T-helper 2 cell treated with Interferon-gamma antibody and Interleukin-4, amounts not matched to agents 5 μg/mL and 100 μg/mL, for 36 hours (primary cell): ENCODE data around the gene CSRP1.

ENCODE experiments used
- DNase-seq: peaks from one replicate; pipeline ENCODE4 v3.0.0; 2021; ENCODE audit warnings: low spot score
- H3K27ac Mint-ChIP-seq: one replicate; pipeline ENCODE4 v1.8.0; 2021; ENCODE audit warnings: mild to moderate bottlenecking, mixed read lengths
- H3K27me3 Mint-ChIP-seq: one replicate; pipeline ENCODE4 v1.8.0; 2021; ENCODE audit warnings: low read depth, mixed read lengths
- H3K36me3 Mint-ChIP-seq: one replicate; pipeline ENCODE4 v1.8.0; 2021; ENCODE audit warnings: low read depth, mixed read lengths
- H3K4me1 Mint-ChIP-seq: one replicate; pipeline ENCODE4 v1.8.0; 2021; ENCODE audit warnings: low read depth, mixed read lengths
- H3K4me3 Mint-ChIP-seq: one replicate; pipeline ENCODE4 v1.8.0; 2022; ENCODE audit warnings: mild to moderate bottlenecking, moderate library complexity, mixed read lengths
- H3K9me3 Mint-ChIP-seq: one replicate; pipeline ENCODE4 v1.8.0; 2021; ENCODE audit warnings: mixed read lengths

CSRP1 gene

GRCh38 chr1:201513498-201514243 lies 6.7 kb upstream of the CSRP1 start:
- Mint-ChIP-seq H3K27ac (no peak overlapping the region), H3K4me3 (no peak overlapping the region), H3K36me3 (peaks cover 3% of the 10 kb centered on the region), H3K27me3 (no peaks in the 10 kb centered on the region), H3K4me1 (peaks cover 20% of the 10 kb centered on the region), H3K9me3 (no peaks in the 10 kb centered on the region)
- no peak for DNase-seq

- no peak overlapping the region for H3K27ac Mint-ChIP-seq
- no peaks in the 10 kb centered on the region for H3K27me3 Mint-ChIP-seq
- no peak for DNase-seq
- H3K9me3 Mint-ChIP-seq, result no peaks in the 10 kb centered on the region
- peaks cover 30% of the 10 kb centered on the region for H3K4me1 Mint-ChIP-seq
- H3K36me3 Mint-ChIP-seq, result peaks cover 3% of the 10 kb centered on the region
- no peak overlapping the region for H3K4me3 Mint-ChIP-seq
Measured at GRCh38 chr1:201511941-201512539, 5.1 kb upstream of the CSRP1 start.

- Mint-ChIP-seq H3K27ac (no peak overlapping the region), H3K36me3 (peaks cover 3% of the 10 kb centered on the region), H3K4me1 (peaks cover 29% of the 10 kb centered on the region), H3K9me3 (no peaks in the 10 kb centered on the region), H3K4me3 (no peak overlapping the region), H3K27me3 (no peaks in the 10 kb centered on the region)
- no peak for DNase-seq
Measured at GRCh38 chr1:201511396-201511940, 4.5 kb upstream of the CSRP1 start.

GRCh38 chr1:201510734-201511133 lies 3.8 kb upstream of the CSRP1 start:
- Mint-ChIP-seq H3K4me1 (peaks cover 32% of the 10 kb centered on the region), H3K4me3 (no peak overlapping the region), H3K9me3 (no peaks in the 10 kb centered on the region), H3K27me3 (no peaks in the 10 kb centered on the region), H3K36me3 (peaks cover 3% of the 10 kb centered on the region), H3K27ac (no peak overlapping the region)
- no peak for DNase-seq

- H3K27me3 Mint-ChIP-seq, result no peaks in the 10 kb centered on the region
- no peak overlapping the region for H3K4me3 Mint-ChIP-seq
- peaks cover 35% of the 10 kb centered on the region for H3K4me1 Mint-ChIP-seq
- peaks cover 3% of the 10 kb centered on the region for H3K36me3 Mint-ChIP-seq
- DNase-seq, result no peak
- no peak overlapping the region for H3K27ac Mint-ChIP-seq
- H3K9me3 Mint-ChIP-seq, result no peaks in the 10 kb centered on the region
Measured at GRCh38 chr1:201509601-201510374, 2.9 kb upstream of the CSRP1 start.

- Mint-ChIP-seq H3K4me1 (peaks cover 35% of the 10 kb centered on the region), H3K27ac (no peak overlapping the region), H3K9me3 (no peaks in the 10 kb centered on the region), H3K4me3 (no peak overlapping the region), H3K36me3 (peaks cover 3% of the 10 kb centered on the region), H3K27me3 (no peaks in the 10 kb centered on the region)
- DNase-seq, result no peak
Measured at GRCh38 chr1:201508809-201509208, 1.9 kb upstream of the CSRP1 start.

GRCh38 chr1:201507360-201507675 lies 395 bp upstream of the CSRP1 start:
- Mint-ChIP-seq H3K27me3 (no peaks in the 10 kb centered on the region), H3K9me3 (no peaks in the 10 kb centered on the region), H3K4me1 (peaks cover 42% of the 10 kb centered on the region), H3K27ac (peak overlapping the region; percentile 89), H3K4me3 (peak overlapping the region; percentile 84), H3K36me3 (peaks cover 7% of the 10 kb centered on the region)
- DNase-seq, result no peak

- peaks cover 7% of the 10 kb centered on the region for H3K36me3 Mint-ChIP-seq
- no peaks in the 10 kb centered on the region for H3K9me3 Mint-ChIP-seq
- no peaks in the 10 kb centered on the region for H3K27me3 Mint-ChIP-seq
- no peak for DNase-seq
- H3K4me1 Mint-ChIP-seq, result peaks cover 42% of the 10 kb centered on the region
- H3K4me3 Mint-ChIP-seq, result peak overlapping the region; percentile 93
- H3K27ac Mint-ChIP-seq, result peak overlapping the region; percentile 87
Measured at GRCh38 chr1:201506092-201506491, 831 bp downstream of the CSRP1 start.

GRCh38 chr1:201505503-201505890 lies 1.4 kb downstream of the CSRP1 start:
- DNase-seq, result no peak
- Mint-ChIP-seq H3K4me1 (peaks cover 42% of the 10 kb centered on the region), H3K27me3 (no peaks in the 10 kb centered on the region), H3K27ac (peak overlapping the region; percentile 87), H3K4me3 (peak overlapping the region; percentile 93), H3K9me3 (no peaks in the 10 kb centered on the region), H3K36me3 (peaks cover 7% of the 10 kb centered on the region)

- H3K9me3 Mint-ChIP-seq, result no peaks in the 10 kb centered on the region
- H3K4me3 Mint-ChIP-seq, result peak overlapping the region; percentile 93
- peaks cover 40% of the 10 kb centered on the region for H3K4me1 Mint-ChIP-seq
- H3K27ac Mint-ChIP-seq, result peak overlapping the region; percentile 87
- no peaks in the 10 kb centered on the region for H3K27me3 Mint-ChIP-seq
- no peak for DNase-seq
- peaks cover 7% of the 10 kb centered on the region for H3K36me3 Mint-ChIP-seq
Measured at GRCh38 chr1:201504799-201505502, 2.0 kb downstream of the CSRP1 start.

GRCh38 chr1:201504179-201504631 lies 2.7 kb downstream of the CSRP1 start:
- Mint-ChIP-seq H3K4me3 (no peak overlapping the region), H3K9me3 (no peaks in the 10 kb centered on the region), H3K36me3 (peaks cover 7% of the 10 kb centered on the region), H3K27me3 (no peaks in the 10 kb centered on the region), H3K27ac (no peak overlapping the region), H3K4me1 (peaks cover 40% of the 10 kb centered on the region)
- DNase-seq, result no peak

GRCh38 chr1:201503397-201504176 lies 3.3 kb downstream of the CSRP1 start:
- no peak for DNase-seq
- no peak overlapping the region for H3K4me3 Mint-ChIP-seq
- H3K27me3 Mint-ChIP-seq, result no peaks in the 10 kb centered on the region
- peaks cover 7% of the 10 kb centered on the region for H3K36me3 Mint-ChIP-seq
- peaks cover 38% of the 10 kb centered on the region for H3K4me1 Mint-ChIP-seq
- H3K9me3 Mint-ChIP-seq, result no peaks in the 10 kb centered on the region
- H3K27ac Mint-ChIP-seq, result no peak overlapping the region

- Mint-ChIP-seq H3K36me3 (peaks cover 10% of the 10 kb centered on the region), H3K4me3 (no peak overlapping the region), H3K4me1 (peaks cover 32% of the 10 kb centered on the region), H3K9me3 (no peaks in the 10 kb centered on the region), H3K27me3 (no peaks in the 10 kb centered on the region), H3K27ac (no peak overlapping the region)
- no peak for DNase-seq
Measured at GRCh38 chr1:201502511-201502857, 4.4 kb downstream of the CSRP1 start.
